H9 (cell line): ENCODE measurements around the gene NLRX1. TPM values are rescaled to one million over a fixed set of nuclear protein-coding genes. Genes with fewer than 3 reads are reported as not detected.

Experiments
- DNase-seq: peaks from one replicate; pipeline ENCODE4 v3.0.0-alpha.2; 2017
- H2AFZ ChIP-seq: one replicate; pipeline ENCODE4 v1.6.1; 2013; ENCODE audit warnings: mild to moderate bottlenecking, low read length, control low read depth, moderate library complexity
- H2AK5ac ChIP-seq: 2 replicates; pipeline ENCODE4 v1.6.1; 2013; ENCODE audit warnings: low read length, control low read depth, mixed read lengths; ENCODE audit not compliant: insufficient read length
- H2BK120ac ChIP-seq: one replicate; pipeline ENCODE4 v1.6.1; 2013; ENCODE audit warnings: low read depth, mild to moderate bottlenecking, low read length, control low read depth, inconsistent platforms; ENCODE audit not compliant: poor library complexity, severe bottlenecking
- H2BK12ac ChIP-seq: 2 replicates; pipeline ENCODE4 v1.6.1; 2013; ENCODE audit warnings: low read length, control low read depth, mixed read lengths, low read depth; ENCODE audit not compliant: insufficient read length
- H2BK15ac ChIP-seq: 2 replicates; pipeline ENCODE4 v1.6.1; 2013; ENCODE audit warnings: low read depth, low read length, control low read depth
- H2BK20ac ChIP-seq: one replicate; pipeline ENCODE4 v1.6.1; 2013; ENCODE audit warnings: low read depth, mild to moderate bottlenecking, low read length, control low read depth, inconsistent platforms; ENCODE audit not compliant: poor library complexity, severe bottlenecking
- H2BK5ac ChIP-seq: 2 replicates; pipeline ENCODE4 v1.6.1; 2013; ENCODE audit warnings: low read length, control low read depth, mixed read lengths; ENCODE audit not compliant: insufficient read length
- H3K14ac ChIP-seq: 2 replicates; pipeline ENCODE4 v1.6.1; 2013; ENCODE audit warnings: low read length, control low read depth; ENCODE audit not compliant: insufficient read depth
- H3K18ac ChIP-seq: 2 replicates; pipeline ENCODE4 v1.6.1; 2013; ENCODE audit warnings: low read depth, mild to moderate bottlenecking, mixed read lengths, low read length, control low read depth; ENCODE audit not compliant: insufficient read length
- H3K23ac ChIP-seq: 2 replicates; pipeline ENCODE4 v1.6.1; 2013; ENCODE audit warnings: low read length, control low read depth, mixed read lengths, low read depth; ENCODE audit not compliant: insufficient read length
- H3K23me2 ChIP-seq: 2 replicates; pipeline ENCODE4 v1.6.1; 2013; ENCODE audit warnings: low read depth, mild to moderate bottlenecking, mixed read lengths, low read length, control low read depth; ENCODE audit not compliant: insufficient read length, poor library complexity, severe bottlenecking
- H3K27ac ChIP-seq: 2 replicates; pipeline ENCODE4 v1.5.1; 2013; ENCODE audit warnings: low read length, control low read depth, mixed read lengths, low read depth; ENCODE audit not compliant: insufficient read length
- H3K27me3 ChIP-seq: 2 replicates; pipeline ENCODE4 v1.6.1; 2013; ENCODE audit warnings: low read length, control low read depth, inconsistent platforms; ENCODE audit not compliant: insufficient read depth
- H3K4ac ChIP-seq: 2 replicates; pipeline ENCODE4 v1.6.1; 2013; ENCODE audit warnings: low read depth, mild to moderate bottlenecking, control low read depth, inconsistent platforms, low read length, moderate library complexity
- H3K4me1 ChIP-seq: 2 replicates; pipeline ENCODE4 v1.6.1; 2013; ENCODE audit warnings: low read length, control low read depth, inconsistent platforms; ENCODE audit not compliant: insufficient read depth
- H3K4me2 ChIP-seq: 2 replicates; pipeline ENCODE4 v1.6.1; 2013; ENCODE audit warnings: low read length, control low read depth, mixed read lengths; ENCODE audit not compliant: insufficient read length, insufficient read depth
- H3K56ac ChIP-seq: 2 replicates; pipeline ENCODE4 v1.6.1; 2013; ENCODE audit warnings: low read depth, mild to moderate bottlenecking, mixed read lengths, low read length, control low read depth; ENCODE audit not compliant: insufficient read length
- H3K79me1 ChIP-seq: 2 replicates; pipeline ENCODE4 v1.6.1; 2013; ENCODE audit warnings: low read depth, mild to moderate bottlenecking, moderate library complexity, low read length, control low read depth, inconsistent platforms; ENCODE audit not compliant: insufficient read depth, poor library complexity, severe bottlenecking
- H3K79me2 ChIP-seq: 2 replicates; pipeline ENCODE4 v1.6.1; 2013; ENCODE audit warnings: low read length, control low read depth, inconsistent platforms; ENCODE audit not compliant: insufficient read depth
- H3K9ac ChIP-seq: 2 replicates; pipeline ENCODE4 v1.6.1; 2013; ENCODE audit warnings: low read length, control low read depth, mixed read lengths; ENCODE audit not compliant: insufficient read length; ENCODE audit errors: extremely low read depth
- H3K9me3 ChIP-seq: one replicate; pipeline ENCODE4 v1.6.1; 2013; ENCODE audit warnings: low read depth, low read length, inconsistent platforms; ENCODE audit not compliant: control insufficient read depth
- H3T11ph ChIP-seq: one replicate; pipeline ENCODE4 v1.6.1; 2013; ENCODE audit warnings: mild to moderate bottlenecking, low read length, control low read depth, inconsistent platforms
- H4K20me1 ChIP-seq: one replicate; pipeline ENCODE4 v1.6.1; 2013; ENCODE audit not compliant: control insufficient read depth, insufficient read length, insufficient read depth
- H4K5ac ChIP-seq: 2 replicates; pipeline ENCODE4 v1.6.1; 2013; ENCODE audit warnings: low read depth, mild to moderate bottlenecking, mixed read lengths, low read length, control low read depth; ENCODE audit not compliant: insufficient read length
- H4K8ac ChIP-seq: replicated peaks from 2 replicates; pipeline ENCODE4 v1.6.1; 2013; ENCODE audit warnings: low read length, control low read depth, mixed read lengths, low read depth; ENCODE audit not compliant: insufficient read length
- H4K91ac ChIP-seq: 2 replicates; pipeline ENCODE4 v1.6.1; 2013; ENCODE audit warnings: low read depth, mild to moderate bottlenecking, moderate library complexity, mixed read lengths, low read length, control low read depth; ENCODE audit not compliant: insufficient read length
- H3K27ac Mint-ChIP-seq, 3 experiments: 2 replicates in 2 of 3; 3 replicates in 1 of 3; pipeline ENCODE4 v1.8.0; 2020 to 2021; ENCODE audit warnings: mixed read lengths in 3 of 3, mild to moderate bottlenecking in 1 of 3, moderate library complexity in 1 of 3
- H3K27me3 Mint-ChIP-seq: 2 replicates; pipeline ENCODE4 v1.8.0; 2021; ENCODE audit warnings: low read depth, mild to moderate bottlenecking, moderate library complexity, mixed read lengths
- H3K36me3 Mint-ChIP-seq, 3 experiments: 2 replicates in 2 of 3; 3 replicates in 1 of 3; pipeline ENCODE4 v1.8.0; 2020 to 2021; ENCODE audit warnings: low read depth in 3 of 3, mixed read lengths in 3 of 3; ENCODE audit not compliant: insufficient read depth in 1 of 3
- H3K4me1 Mint-ChIP-seq, 2 experiments: 2 replicates each; pipeline ENCODE4 v1.8.0; 2020; ENCODE audit warnings: mixed read lengths in 2 of 2
- H3K4me3 Mint-ChIP-seq, 2 experiments: 2 replicates in 1 of 2; 3 replicates in 1 of 2; pipeline ENCODE4 v1.8.0; 2020 to 2021; ENCODE audit warnings: mild to moderate bottlenecking in 2 of 2, mixed read lengths in 2 of 2, moderate library complexity in 1 of 2
- H3K9me3 Mint-ChIP-seq, 2 experiments: 2 replicates in 1 of 2; 3 replicates in 1 of 2; pipeline ENCODE4 v1.8.0; 2020; ENCODE audit warnings: mild to moderate bottlenecking in 2 of 2, mixed read lengths in 2 of 2, moderate library complexity in 1 of 2
- CTCF ChIP-seq: fragments of 200-600 bp; sonication (generic); conservative IDR thresholded peaks from 3 replicates; pipeline ENCODE4 v1.8.0; 2021; ENCODE audit warnings: antibody characterized with exemption, mild to moderate bottlenecking
- WGBS: extraction: QIAGEN DNeasy Blood & Tissue Kit; methylation state at CpG from one replicate; pipeline ENCODE4 v1.1.7; 2013; ENCODE audit warnings: missing lambda C conversion rate, low lambda C conversion rate, mixed read lengths; ENCODE audit not compliant: insufficient read length; ENCODE audit errors: extremely low coverage; 5-methylcytosine and 5-hydroxymethylcytosine counted together
- total RNA-seq: library from RNA; stranded (reverse); gene quantifications from 2 replicates; pipeline ENCODE4 v1.2.1, GENCODE V29; 2021

The NLRX1 gene
- total RNA-seq, 1 experiment from 2014 or later = 18.2 TPM

DNA sequence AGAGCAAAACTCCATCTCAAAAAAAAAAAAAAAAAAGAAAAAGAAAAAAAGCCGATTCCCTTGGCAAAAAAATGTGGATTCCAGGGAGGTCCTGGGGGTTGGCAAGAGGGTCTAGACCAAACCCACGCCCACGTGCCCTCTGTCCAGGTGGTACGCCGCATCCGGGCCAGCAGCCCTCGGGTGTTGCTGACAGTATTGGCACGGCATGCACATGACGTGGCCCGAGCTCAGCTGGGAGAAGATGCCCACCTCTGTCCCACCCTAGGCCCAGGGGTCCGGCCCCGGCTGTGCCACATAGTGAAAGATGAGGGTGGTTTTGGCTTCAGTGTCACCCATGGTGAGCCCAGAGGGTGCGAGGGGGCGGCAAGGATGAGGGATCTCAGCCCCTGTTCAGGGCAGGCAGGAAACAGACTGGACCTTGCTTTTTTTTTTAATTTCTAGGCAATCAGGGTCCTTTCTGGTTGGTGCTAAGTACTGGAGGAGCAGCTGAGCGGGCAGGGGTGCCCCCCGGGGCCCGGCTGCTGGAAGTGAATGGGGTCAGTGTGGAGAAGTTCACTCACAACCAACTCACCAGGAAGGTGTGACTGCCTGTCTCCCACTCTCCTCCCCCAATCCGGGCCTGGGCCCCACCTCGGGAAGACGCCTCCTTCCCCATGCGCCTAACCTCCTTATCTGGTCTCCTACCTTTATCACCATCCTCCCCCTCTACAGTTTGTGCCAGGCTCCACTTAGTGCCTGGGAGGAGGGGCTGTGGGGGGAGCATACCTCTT, 18.8 kb downstream of the NLRX1 start:
- no peak overlapping the region for H2BK15ac ChIP-seq
- no peak overlapping the region for H3K27ac ChIP-seq
- DNase-seq = no peak
- peaks cover 0 to 5% (median 2%) of the 10 kb centered on the region in 3 experiments; a peak in 4 of 7 replicates for H3K36me3 Mint-ChIP-seq
- no peak overlapping the region for H4K8ac ChIP-seq
- no peak overlapping the region for H3K14ac ChIP-seq
- H3K79me2 ChIP-seq = no peaks in the 10 kb centered on the region
- no peaks in the 10 kb centered on the region for H3K9me3 Mint-ChIP-seq
- no peak overlapping the region for H2BK20ac ChIP-seq
- no peak overlapping the region for H3K23ac ChIP-seq
- no peak overlapping the region for H2BK5ac ChIP-seq
- no peak overlapping the region for H3T11ph ChIP-seq
- H2AFZ ChIP-seq = no peak overlapping the region
- no peak overlapping the region for H3K4me2 ChIP-seq
- no peaks in the 10 kb centered on the region for H3K4me1 ChIP-seq
- no peaks in the 10 kb centered on the region for H3K27me3 ChIP-seq
- H3K4ac ChIP-seq = no peak overlapping the region
- H3K27me3 Mint-ChIP-seq = peaks cover 1% of the 10 kb centered on the region
- no peak overlapping the region for H2AK5ac ChIP-seq
- no peak overlapping the region for H3K9ac ChIP-seq
- no peak for TF ChIP-seq CTCF
- H3K4me1 Mint-ChIP-seq = peaks cover 9 to 13% of the 10 kb centered on the region in 2 experiments; a peak in 3 of 4 replicates
- H2BK120ac ChIP-seq = no peak overlapping the region
- H3K56ac ChIP-seq = no peak overlapping the region
- no peak overlapping the region for H2BK12ac ChIP-seq
- no peaks in the 10 kb centered on the region for H4K20me1 ChIP-seq
- H3K27ac Mint-ChIP-seq = no peak overlapping the region
- H4K91ac ChIP-seq = no peak overlapping the region
- H3K79me1 ChIP-seq = no peaks in the 10 kb centered on the region
- no peaks in the 10 kb centered on the region for H3K9me3 ChIP-seq
- no peak overlapping the region for H3K18ac ChIP-seq
- H3K4me3 Mint-ChIP-seq = no peak overlapping the region
- no CpG with 5 or more reads among the region's 21 CpGs for WGBS
- H4K5ac ChIP-seq = no peak overlapping the region
- H3K23me2 ChIP-seq = no peaks in the 10 kb centered on the region
